Vagina (tissue), 2 donors: ENCODE measurements around the gene EPB41L5.

Experiments
- CTCF ChIP-seq, 3 experiments: fragments of 450-650 bp in 2 of 3; fragments of 200-600 bp in 1 of 3; sonication (generic) in 1 of 3; IDR thresholded peaks; one replicate each; pipeline ENCODE4 v1.5.1; 2017 to 2019; ENCODE audit warnings: antibody characterized with exemption in 3 of 3, mild to moderate bottlenecking in 2 of 3, moderate library complexity in 2 of 3
- POLR2A ChIP-seq, 2 donors: fragments of 450-650 bp; IDR thresholded peaks; one replicate each; pipeline ENCODE4 v1.6.1; 2017; ENCODE audit warnings: antibody characterized with exemption in 2 of 2, mild to moderate bottlenecking in 2 of 2, moderate library complexity in 2 of 2
- POLR2AphosphoS5 ChIP-seq, 2 donors: sonication (generic); formaldehyde crosslinking; IDR thresholded peaks; one replicate each; pipeline ENCODE4 v1.9.0; 2017; ENCODE audit warnings: antibody characterized with exemption in 2 of 2, mild to moderate bottlenecking in 2 of 2, low read depth in 1 of 2; ENCODE audit not compliant: insufficient read depth in 1 of 2

- no peak for TF ChIP-seq CTCF (IDR thresholded peaks at IDR 0.05)
- TF ChIP-seq POLR2AphosphoS5 (IDR thresholded peaks at IDR 0.05; ENCODE audit: insufficient read depth in 1 of 2, low read depth in 1 of 2), result no peak
- TF ChIP-seq POLR2A (IDR thresholded peaks at IDR 0.05), result no peak
Measured at GRCh38 chr2:120053891-120054290, 41.0 kb downstream of the EPB41L5 start.
